Stimulated activated CD4-positive, alpha-beta T cell treated with anti-CD3 and anti-CD28 coated beads, Interleukin-1b, Interleukin-23, amount 100 ng/mL, for 4 hours (primary cell): ENCODE measurements around the gene GDPD5.

Experiments
- DNase-seq, 2 donors: peaks; one replicate each; pipeline ENCODE4 v3.0.0-alpha.2; 2020; ENCODE audit warnings: low read depth in 2 of 2

GDPD5 gene

DNA sequence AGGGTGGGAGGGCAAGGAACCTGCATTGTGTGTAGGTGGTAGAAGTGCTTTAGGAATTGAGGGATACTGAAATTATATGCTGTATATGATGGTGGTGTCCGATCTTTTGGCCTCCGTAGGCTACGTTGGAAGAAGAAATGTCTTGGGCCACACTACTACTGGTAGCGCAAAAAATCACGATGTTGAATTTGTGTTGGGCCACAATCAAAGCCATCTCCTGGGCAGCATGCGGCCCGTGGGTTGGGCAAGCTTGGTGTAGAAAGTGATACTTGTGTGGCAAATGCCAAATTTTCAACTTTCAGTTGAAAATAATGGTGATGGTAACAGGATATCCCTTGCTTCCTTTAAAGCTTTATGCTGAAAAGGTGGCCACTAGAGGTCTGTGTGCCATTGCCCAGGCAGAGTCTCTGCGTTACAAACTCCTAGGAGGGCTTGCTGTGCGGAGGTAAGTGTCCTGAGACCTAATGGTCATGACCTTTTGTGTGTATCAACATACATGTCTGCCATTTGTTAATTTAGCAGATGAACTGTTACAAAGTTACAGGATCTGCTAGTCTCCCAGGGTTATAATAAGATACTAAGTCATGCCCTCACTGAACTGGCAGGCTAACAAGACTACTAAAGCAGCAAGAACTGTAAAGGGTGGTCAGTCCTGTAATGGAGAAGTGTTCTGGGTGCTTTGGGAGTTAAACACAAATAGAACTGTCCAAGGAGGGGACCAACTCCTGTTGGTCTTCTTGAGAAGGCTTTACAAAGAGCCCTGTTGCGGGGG lies 123.6 kb downstream of the GDPD5 start:
- no peak for DNase-seq

DNA sequence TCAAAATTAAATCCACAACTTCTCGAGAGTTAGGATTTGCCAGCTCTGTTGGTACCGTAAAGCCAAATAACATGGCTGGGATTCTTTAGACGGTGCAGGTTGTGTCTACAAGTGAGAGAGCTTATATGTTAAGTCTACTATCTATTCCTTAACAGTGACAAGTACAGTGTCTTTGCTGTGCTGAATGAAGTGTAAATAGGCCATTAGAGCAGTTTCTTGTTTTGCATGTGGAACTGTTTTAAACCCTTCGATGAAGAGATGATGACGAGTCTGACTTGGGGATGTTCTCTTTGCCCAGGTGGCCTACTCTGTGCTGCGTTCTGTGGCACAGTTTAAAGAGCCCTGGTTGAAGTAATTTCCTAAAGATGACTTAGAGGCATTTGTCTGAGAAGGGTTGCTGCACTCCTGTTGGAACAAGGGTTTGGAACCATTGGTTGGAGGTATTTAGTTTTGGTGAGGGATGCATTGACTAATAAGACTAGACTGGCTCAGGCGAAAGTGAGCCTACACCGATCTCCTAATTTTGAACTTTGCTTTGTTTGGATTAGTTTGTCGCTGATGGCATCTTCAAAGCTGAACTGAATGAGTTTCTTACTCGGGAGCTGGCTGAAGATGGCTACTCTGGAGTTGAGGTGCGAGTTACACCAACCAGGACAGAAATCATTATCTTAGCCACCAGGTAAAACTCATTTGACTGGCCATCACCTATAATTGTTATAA lies 125.4 kb downstream of the GDPD5 start:
- no peak for DNase-seq

DNA sequence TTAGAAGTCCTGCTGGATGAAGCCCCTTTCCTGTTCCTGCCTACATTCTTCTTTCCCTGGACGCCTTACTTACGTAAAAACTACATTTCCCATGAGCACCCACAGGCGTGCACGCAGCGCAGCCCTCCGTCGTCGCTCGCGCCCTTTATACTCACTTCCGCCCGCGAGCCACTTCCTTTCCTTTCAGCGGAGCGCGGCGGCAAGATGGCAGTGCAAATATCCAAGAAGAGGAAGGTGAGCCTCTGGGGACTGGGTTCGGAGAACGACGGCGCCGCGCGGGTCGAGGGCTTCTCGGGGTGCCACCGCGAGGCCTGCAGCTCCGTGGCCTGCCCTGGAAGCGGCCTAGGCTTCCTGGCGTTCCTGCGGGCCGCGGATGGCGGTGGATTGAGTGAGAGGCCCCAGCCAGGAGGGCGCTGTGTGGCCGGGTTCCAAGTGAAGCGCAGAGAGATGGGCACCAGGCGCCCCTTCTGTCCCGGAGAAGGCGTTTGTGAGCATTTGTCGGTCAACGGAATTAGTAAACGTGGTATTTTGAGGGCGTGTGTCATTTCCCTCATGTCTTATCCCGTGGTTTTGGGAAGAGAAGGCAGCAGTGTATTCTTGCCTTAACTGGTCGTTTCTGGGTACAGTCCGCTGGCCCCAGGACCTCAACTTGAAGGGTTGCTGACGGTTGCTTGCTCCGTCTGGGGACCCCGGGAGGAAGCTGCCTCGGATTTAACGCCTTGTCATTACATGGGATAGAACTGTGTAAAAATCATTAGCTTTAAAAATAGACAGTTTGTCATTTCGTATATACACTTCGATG lies 126.2 kb downstream of the GDPD5 start, which contains the start of gene RPS3:
TSS of gene RPS3 (plus strand) at position 175 of the 802 bp plus-strand sequence. CDS start at position 205, 30 bp downstream.
- DNase-seq, result peak; percentile 79 to 82

DNA sequence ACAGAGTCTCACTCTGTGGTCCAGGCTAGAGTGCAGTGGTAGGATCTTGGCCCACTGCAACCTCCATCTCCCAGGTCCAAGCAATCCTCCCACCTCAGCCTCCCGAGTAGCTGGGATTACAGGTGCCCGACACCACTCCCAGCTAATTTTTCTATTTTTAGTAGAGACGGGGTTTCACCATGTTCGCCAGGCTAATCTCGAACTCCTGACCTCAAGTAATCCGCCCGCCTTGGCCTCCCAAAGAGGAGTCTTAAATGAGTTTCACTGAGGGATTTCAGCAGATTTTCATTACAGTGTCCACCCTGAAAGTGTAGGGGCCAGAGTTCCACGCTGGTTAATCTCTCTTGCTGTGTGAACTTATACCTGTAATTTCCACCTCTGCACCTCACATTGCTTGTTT lies 126.8 kb downstream of the GDPD5 start:
- no peak for DNase-seq

DNA sequence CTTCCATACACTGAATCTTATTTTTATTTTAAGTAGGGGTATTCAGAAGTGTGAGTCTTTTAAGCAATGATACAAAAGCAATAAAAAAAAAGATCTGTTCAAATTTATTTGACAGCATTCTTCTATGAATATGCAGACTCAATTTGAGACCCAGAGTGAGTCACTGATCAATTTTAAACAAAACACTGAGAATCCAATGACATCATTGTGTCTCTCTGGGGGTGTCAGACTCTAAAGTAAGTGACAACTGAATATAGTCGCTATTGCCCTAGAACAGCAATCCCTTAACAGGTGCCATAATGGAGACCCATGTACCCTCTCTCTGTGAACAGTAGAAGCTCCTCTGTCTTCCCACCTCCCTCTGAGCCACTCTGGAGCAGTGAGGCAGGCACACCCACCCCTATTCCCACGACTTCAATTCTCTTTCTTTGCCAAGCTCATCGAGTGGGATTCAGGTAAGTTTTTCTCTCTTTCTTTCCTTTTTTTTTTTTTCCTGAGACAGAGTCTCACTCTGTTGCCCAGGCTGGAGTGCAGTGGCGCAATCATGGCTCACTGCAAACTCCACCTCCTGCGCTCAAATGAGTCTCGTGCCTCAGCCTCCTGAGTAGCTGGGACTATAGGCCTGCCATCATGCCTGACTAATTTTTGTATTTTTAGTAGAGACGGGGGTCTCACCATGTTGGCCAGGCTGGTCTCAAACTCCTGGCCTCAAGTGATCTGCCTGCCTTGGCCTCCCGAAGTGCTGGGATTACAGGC lies 131.5 kb downstream of the GDPD5 start:
- no peak for DNase-seq

DNA sequence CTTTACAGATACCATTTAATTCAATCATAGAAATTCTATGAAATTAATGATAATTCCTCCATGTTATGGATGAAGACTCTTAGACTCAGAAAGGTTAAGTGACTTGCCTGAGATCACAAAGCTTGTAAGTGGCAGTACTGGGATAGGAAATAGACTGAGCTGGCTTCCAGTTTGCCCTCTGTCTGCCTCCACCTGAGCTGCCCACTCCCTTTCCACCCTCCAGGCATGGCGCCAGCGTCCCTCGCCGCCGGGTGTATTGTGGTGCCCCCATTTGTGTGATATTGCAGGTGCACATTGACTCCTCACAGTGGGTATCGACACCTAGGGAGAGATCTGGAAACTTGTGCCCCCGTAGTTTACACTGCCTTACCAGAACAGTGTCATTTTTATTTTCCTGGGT lies 135.8 kb downstream of the GDPD5 start:
- DNase-seq, result no peak

DNA sequence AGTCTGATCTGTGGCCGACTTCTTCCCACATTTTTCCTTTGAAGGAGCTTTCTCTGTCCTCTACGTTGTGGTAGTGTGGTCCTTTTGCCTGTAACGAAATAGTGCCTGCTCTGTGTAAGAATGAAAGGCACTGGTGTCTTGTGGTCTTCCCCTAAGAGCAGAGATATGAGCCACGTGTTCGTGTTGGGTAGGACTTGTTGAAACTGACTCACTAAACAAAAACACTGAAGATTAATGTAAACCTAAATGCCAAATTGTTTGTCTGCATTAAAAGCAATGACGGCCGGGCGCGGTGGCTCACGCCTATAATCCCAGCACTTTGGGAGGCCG lies 136.5 kb downstream of the GDPD5 start:
- no peak for DNase-seq

DNA sequence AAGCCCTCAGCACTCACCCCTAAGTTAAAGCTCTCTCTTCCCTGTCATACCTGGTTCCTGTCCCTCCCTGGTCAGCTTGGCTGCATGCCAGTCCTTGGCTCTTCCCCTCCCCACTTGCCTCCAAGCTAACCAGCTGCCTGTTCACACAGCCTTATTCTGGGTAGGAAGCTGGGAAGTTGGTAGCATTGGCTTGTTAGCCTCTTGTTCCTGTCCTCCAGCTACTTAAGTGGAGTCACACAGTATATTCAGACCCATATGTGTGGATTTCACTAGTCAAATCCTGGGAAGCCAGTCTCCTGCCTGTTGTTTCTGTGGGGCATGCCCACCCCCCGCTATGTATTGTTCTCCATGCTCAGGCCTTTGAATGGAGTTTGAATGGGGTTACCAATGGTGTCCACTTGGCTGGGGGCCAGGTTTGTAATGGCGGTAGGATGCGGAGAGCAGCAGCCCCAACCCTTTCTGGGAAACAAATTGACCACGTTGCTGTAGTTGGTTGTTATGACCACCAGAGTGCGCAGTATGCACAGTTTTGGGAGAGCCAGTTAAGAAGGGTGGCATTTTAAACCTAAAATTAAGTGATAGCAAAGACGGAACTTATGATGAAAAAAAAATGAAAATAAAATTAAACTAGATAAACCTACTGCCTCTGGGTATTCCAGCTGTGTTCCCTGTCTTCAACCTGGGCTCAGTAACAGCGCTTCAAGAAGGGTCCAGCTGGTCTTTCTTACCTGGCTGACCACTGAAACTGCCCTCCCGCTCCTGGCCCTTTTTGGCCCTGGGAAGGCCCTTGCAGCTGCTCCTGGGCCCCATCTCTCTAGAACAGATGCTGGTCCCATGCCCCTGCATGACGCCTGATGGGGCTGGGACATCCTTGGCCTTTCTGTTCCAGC lies 137.1 kb downstream of the GDPD5 start:
- DNase-seq, result peak; percentile 41 to 59

DNA sequence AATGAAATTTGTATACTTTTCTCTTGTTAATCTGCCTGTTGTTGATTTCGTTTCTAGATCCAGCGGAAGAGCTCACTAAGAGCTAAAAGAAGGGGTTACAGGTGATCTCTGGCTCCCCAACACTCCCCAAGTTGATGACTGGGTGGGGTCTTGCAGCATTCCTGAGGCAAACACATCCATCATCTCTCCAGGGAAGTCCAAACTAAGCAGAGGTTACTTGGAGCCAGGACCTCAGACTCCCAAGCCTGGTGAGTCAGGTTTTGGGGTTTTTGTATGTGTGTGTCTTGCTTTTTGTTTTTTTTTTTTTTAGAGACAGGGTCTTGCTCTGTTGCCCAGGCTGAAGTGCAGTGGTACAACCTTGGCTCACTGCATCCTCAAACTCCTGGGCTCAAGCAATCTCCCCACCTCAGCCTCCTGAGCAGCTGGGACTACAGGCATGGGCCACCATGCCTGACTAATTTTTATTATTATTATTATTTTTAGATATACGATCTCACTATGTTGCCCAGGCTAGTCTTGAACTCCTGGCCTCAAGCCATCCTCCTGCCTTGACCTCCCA lies 137.9 kb downstream of the GDPD5 start:
- no peak for DNase-seq

DNA sequence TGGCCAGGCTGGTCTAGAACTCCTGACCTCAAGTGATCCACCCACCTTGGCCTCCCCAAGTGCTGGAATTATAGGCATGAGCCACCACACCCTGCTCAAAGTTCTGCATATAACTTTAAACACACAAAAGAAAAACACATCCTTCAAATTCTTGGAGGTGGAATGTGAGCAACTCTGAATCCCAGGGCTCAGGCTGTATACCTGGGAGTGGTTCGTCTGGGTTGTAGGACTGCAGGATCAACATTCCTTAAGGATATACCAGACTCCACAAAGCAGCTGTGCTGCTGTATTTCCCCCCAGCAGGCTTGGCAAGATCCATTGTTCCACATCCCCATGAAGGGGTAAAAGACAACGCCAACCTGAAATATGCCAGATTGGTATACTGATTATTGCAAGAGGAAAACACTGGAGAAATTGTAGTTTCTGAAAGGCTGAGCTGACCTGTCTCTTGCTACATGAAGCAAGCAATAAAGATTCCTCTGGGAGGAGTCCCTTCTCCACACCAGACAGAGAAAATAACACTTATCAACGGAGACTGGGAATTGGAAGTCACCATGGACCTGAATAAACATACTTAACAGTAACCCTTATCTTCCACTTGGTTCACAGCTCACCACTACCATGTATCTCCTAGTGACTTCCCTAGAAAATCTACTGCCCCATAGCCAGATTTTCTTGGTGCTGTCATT lies 138.7 kb downstream of the GDPD5 start:
- no peak for DNase-seq
